ENCODE data around the gene CACNA2D3.

Gene CACNA2D3

DNA sequence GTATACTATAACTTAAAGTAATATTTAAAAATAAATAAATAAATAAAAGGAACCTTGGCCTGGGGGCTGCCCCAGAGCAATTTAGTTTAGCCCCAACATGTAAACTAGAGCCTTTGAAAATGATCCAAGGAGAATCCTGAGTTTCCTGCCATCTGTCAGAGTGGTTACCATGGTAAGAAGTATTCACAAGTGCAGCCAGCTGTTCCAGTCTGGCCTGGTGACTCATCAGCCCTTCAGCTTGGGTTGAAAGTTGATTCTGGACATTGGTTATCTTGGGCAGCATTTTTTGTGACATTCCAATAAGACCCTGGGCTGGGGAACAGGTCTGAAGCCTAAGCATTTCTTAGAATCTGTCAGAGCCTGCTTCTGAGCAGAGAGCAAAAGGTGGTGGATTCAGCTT, 878.2 kb downstream of the CACNA2D3 start:
- no peak for DNase-seq (ENCODE audit: low read depth in 3 of 3)

DNA sequence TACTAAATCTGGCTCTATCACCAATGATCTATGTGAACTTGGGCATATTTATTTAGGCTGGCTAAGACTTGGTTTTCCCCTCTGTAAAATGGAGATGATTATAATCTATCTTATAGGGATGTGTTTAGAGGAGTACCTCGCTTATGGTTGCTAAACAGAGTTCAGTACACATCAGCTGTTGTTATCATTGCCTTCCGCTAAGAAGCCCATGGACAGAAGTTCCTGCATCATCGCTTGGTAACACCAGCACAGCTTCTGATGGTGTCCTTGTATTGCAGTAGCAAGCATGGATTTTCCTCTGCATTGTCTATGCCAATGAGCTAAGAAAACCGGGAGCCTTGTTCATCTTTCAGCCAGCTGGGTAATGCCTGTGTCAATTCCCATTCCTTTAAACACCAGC, 878.6 kb downstream of the CACNA2D3 start:
- DNase-seq (ENCODE audit: low read depth in 3 of 3) = no peak

DNA sequence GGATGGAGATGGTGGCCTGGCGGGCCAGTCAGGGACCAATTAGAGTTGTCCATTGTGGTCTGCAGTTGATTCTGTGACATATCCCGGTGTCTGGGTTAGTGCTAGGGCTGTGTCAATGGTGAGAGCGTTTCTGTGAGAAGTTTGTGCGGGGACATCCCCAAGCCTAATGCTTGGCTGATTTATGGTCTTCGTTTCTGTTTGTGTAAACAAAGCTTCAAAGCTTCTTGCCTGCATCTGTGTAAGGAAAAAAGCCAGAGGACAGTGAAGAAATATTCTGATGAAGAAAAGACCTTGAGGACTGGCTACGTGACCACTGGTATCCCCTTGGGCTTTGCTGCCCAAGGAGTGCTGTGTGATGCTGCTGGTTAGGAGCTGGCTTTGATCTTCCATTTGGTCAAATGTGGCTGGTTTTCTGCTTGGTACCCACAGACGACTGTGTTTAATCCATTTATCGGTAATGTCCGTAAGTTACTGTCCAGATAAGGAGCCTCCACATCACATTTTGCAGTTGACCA, 880.1 kb downstream of the CACNA2D3 start:
- DNase-seq (ENCODE audit: low read depth in 3 of 3) = no peak

DNA sequence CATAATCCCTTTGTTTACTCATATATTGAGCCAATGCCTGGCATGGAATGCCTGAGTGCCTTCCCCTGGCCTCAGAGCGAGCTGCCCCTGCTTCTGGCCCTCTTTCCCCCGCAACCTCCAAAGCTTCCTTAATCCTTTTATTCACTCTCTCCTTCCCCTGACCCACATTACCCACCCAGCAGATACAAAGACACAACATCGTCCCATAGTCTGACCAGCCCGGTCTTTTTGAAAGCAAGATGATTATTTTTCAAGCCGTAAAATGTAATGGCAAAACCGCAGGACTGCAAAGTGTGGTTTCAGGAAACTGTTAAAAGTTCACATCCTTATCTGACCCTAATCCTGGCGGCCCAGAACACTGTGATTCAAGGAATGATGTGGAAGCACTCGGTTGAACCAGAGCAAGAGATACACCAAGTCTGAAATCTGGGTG, 883.9 kb downstream of the CACNA2D3 start:
- no peak for DNase-seq (ENCODE audit: low read depth in 3 of 3)

DNA sequence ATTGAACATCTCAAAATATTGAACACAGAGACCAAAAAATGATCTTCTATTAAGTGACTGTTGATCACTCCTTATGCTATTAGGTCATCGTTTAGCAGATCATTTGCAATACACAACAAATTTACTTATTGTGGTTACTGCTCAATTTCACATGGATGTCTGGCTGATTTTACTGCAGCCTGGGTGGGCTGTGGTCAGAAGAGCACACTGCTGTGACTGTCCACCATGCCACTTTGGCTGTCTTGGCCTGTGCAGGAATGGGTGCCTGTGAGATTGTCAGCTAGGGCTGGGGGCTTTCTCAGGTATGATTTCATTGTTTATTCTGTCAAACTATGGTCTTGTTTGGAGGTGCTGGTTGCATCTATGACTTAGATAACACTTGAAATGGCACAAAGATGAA, 885.6 kb downstream of the CACNA2D3 start:
- DNase-seq (ENCODE audit: low read depth in 3 of 3) = no peak

DNA sequence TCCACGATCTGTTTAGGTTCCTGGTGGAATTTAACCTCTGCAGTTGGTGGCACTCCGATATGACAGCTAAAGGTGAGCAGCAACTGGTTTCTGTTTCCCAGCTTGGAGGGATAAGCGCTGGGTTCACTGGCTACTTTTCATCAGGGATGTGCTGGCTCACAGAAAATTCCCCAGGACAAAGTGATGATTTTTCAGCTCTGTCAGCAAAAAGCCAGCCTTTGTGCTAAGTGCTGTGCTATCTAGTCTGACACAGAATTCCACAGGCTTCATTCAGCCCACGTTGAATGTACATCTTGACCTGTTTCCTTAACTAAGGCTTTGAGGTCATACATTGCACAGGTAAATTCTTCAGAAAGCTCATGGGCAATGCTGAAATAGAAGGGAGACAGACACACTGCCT, 887.0 kb downstream of the CACNA2D3 start:
- no peak for DNase-seq (ENCODE audit: low read depth in 3 of 3)

DNA sequence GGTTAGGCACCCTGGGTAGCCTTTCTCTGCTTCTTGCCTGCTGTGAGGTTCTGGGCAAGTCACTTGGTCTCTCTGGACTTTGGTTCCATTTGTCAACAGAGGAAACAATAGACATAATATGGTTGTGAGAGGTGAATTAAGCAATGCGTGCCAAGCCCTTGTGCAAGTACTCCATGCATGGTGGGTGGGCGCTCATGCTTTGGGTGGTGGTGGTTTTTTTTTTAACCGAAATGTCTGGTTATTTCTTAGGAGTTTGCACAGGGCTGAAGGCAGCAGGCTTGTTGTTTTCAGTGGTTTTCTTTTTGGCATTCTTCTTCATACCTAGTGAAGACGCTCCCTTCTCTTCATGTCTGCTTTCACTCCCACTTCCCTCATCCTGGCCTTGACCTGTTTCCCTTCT, 889.7 kb downstream of the CACNA2D3 start:
- DNase-seq (ENCODE audit: low read depth in 3 of 3) = no peak

DNA sequence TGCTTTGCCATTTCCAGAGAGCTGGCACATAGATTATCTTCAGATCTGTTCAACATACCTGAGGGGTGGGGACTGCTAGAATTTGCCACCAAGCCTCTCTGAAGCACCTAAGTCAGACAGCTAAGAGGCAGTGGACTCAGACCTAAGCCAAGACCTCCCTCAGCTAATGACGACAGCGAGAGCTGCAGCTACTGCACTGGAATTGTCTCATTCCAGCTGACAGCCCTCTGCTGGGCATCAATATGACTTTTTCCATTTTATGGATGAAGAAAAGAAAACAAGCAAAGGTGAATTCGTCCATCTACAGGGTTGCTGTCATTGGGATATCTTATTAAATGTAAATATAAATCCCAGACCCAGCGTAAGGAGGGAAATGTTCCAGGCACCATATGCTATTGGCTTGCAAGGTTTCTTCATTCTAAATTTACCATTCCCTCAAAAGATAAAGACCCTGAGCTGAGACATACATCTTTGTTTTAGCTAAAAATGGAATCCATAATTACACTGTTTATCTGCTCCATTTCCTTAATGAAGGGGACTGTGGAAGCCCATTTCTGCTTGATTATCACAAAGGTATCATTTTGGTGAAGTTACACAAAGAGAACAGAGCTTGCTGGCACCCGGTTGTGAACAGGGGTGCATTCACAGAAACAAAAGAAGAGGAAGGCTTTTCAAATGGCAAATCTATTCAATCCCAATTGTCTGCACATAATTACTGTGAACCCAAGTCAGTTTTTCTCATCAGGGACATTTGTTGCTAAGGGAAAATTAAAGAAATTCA, 891.0 kb downstream of the CACNA2D3 start:
- no peak for DNase-seq (ENCODE audit: low read depth in 3 of 3)

DNA sequence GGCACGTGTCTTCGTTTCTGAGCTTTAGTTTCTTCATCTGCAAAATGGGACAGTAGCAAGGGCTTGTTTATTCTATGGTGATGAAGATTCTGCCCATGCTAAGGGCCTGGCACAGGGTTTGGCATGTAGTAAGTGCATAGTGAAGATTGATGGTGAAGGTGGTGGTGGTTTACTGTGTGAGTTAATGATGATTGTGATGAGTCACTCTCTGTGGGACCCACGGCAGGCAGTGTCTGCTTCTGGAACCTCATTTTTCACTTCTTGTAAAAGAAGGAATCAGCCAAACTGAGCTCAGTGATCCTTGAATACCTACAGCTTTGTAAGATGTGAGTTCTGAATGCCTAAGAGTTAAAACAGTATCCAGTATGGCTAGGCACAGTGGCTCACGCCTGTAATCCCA, 891.7 kb downstream of the CACNA2D3 start:
- DNase-seq (ENCODE audit: low read depth in 3 of 3) = no peak

DNA sequence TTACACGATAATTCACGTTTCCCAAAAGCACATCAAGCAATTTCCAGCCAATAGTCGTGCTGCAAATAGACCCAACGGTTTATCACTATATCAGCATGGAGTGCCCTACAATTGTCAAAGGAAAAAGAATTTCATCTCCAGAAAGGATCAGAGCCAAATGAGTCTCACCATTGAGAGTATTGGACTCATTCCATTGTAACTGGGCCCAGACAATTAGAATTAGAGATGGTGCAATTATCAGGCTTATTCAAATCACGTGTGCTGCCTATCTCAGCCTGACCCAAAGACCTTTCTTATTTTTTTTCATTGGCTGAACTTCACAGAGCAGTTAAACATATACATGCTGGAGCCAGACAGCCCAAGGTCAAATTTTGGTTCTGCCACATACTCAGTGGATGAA, 892.6 kb downstream of the CACNA2D3 start:
- no peak for DNase-seq (ENCODE audit: low read depth in 3 of 3)

DNA sequence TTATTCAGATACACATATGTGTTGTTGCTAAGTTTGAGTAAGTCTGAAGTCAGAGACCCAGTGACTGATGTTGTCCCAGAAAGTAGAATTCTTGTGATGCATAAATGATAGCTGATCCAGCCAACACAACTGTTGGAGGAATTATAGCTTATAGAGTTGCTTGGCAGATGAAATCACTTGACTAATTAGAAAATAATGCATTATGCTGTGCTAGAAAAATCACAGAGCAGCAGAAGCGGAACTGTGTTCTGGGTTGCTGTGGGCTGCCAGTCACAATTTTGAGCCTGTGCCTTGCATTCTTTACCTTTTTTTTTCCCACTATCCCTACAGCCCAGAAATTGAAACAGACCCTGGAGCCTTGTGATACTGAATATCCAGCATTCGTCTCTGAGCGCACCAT, 895.5 kb downstream of the CACNA2D3 start:
- DNase-seq (ENCODE audit: low read depth in 3 of 3) = no peak

DNA sequence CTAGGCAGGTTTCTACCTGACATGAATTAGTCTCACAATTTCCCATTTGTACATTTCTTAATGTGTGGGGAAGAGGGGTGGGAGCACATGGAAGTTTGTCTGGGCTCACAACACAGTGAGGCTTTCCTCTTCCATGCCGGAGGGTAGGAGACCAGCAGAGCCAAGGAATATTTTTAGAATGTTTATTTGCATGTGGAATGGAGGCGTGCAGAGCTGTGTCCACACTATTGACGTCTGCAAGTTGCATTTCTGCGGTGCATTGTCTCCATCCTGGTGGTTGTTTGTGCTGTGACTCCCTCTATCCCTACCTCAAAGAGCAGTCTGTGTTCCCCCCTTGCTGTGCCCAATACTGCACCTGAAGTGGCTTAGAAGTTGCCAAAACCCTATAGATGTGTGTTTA, 908.6 kb downstream of the CACNA2D3 start:
- DNase-seq (ENCODE audit: low read depth in 3 of 3) = no peak

DNA sequence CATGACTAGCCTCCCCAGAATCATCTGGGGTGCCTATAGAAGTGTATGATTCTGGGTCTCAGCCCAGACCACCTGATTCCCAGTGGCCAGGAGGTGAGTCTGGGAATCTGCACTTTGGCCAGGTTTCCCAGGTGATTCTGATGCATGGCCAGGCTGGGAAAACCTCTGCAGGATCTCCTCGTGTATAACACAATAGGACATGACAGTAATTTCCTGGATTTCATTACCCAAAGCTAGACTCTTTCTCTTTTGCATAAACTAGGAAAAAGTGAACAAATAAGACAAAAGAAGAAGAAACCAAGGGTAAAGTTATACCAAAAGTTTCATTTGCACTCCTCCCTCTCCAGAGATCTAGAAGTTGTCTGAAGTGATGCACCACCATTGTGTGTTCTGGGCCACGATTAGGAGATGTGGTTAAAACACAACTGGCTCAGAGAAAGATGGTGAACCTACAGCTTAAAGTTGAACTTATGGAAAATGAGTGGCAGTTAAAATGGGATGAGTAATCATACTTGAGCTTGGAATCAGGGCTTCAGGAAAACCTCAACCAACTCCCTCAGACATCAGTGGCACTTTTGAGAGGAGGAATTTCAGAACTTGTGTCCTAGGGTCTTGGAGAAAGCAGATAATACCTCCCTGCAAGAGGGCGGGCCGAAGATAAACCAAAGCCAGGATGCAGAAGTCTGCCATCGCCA, 914.7 kb downstream of the CACNA2D3 start:
- DNase-seq (ENCODE audit: low read depth in 3 of 3) = no peak

DNA sequence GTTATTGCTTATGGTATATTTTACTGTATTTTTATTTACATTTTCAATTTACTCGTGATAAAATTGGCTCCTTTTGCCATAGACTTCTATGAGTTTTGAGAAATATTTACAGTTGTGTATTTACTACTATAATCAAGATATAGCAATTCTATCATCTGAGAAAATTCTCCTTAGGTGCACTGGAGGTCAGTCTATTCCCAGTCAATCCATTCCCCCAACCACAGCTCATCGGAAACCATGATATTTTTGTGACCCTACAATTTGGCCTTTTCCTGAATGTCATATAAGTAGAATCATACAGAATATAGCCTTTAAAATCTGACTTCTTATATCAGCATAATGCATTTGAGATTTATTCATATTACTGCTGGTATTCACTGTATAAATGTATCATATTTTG, 920.2 kb downstream of the CACNA2D3 start:
- no peak for DNase-seq (ENCODE audit: low read depth in 3 of 3)

DNA sequence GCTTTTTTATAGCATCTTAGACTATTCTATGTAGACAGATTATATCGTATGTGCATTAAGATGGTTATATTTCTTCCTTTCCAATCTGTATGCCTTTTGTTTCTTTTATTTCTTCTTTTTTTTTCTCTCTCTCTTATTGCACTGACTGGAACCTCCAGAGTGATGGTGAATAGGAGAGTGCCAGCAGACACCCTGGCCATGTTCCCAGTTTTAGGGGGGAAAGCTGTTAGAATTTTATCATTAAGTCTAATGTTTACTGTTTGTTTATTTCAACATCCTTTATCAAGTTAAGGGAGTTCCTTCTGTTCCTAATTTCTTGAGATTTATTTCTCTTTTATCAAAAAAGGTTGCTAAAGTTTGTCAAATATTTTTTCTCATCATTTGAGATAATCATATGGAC, 922.1 kb downstream of the CACNA2D3 start:
- no peak for DNase-seq (ENCODE audit: low read depth in 3 of 3)

DNA sequence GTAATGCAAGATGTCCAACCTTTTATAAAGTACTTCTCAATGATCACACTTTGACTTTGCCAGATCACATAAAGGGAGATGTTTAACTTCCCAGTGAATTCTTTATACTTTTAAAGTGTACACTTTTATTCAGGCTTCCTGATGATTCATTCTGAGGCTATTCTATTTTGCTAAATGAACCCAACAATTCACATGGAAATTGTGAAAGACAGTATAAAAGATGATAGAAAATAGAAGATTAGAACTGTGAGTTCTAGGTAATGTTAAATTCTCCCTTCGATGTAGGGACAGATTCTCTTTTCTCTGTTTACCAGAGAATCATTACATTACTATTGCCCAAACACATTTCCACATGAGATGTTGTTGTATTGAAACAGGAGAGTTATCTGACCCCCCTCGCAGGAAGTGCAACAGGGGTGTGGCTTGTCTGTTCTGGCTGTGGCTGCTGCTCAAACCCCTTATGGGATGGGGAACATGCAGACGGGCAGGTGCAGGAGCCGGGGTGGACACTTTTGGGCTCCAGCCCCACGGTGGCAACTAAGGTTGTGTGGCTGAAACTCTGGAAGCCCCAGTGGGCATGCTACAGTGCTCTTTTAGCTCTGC, 936.8 kb downstream of the CACNA2D3 start:
- DNase-seq (ENCODE audit: low read depth in 3 of 3) = no peak

DNA sequence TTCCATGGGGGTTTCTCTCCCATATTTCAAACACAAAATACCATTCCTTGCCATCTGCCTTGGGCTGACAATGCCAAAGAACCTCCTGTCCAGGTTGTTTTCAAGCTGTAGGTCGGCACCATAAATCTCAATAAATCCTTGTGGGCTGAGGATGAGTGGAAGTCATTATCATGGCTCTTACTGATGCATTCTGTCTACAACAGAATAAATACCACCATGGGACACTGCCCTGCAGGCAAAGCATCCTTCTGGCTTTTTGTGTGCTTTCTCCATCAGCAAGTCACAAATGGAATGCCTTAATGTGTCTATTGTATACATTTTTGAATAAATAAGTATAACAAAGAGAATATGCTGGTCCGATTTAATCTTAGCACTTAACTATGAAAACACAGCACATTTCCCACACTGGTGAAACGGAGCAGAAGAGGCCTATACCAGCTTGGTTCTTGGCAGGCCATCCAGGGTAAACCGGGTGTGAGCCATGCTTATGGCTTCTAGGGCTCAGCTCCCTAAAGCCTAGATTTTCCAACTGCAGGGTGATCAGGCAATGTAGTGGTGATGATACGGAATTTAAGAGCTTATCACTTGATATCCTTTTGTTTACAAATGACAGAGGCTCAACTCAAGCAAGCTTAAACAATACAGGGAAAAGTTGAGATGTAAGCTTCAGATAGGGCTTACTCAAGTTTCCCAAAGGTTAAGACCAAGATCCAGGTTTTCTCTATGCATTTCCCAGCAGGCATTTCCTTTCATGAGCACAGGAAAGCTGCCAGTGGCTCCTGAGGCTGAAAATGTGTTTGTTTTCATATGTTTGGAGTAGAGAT, 938.8 kb downstream of the CACNA2D3 start:
- DNase-seq (ENCODE audit: low read depth in 3 of 3) = no peak

DNA sequence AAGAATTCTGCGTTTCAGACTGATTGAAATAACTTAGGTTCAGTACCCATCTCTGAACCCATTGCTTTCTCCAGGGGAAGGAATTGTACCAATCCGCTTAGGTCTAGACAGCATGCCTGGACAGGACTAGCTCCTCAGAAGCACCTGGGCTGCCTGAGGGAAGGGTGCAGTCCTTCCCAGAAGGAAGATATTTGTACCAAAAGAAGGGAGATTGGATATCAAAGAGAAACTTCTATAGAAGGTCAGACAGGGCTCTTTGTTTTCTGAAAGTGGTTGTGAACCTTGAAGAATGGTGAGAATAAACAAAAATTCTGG, 939.3 kb downstream of the CACNA2D3 start:
- no peak for DNase-seq (ENCODE audit: low read depth in 3 of 3)

DNA sequence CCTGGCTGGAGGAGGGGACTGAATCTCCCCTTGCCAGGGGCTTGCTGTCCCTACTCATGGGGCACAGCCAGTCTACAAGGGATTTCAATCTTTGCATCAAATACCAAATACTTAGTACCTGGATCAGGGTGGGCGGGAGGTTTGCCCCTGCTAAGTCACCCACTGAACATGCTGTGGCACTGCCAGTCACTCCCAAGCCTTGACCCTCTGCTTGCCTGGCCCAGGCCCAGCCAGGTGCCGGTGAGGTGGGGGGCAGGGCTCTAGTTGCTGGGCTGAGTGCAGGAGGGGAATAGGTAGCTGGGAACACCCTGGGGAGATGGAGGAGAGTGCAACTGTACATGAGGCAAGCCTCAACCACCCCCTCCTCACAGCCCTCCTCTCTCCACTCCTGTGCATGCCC, 941.8 kb downstream of the CACNA2D3 start:
- DNase-seq (ENCODE audit: low read depth in 3 of 3) = no peak

DNA sequence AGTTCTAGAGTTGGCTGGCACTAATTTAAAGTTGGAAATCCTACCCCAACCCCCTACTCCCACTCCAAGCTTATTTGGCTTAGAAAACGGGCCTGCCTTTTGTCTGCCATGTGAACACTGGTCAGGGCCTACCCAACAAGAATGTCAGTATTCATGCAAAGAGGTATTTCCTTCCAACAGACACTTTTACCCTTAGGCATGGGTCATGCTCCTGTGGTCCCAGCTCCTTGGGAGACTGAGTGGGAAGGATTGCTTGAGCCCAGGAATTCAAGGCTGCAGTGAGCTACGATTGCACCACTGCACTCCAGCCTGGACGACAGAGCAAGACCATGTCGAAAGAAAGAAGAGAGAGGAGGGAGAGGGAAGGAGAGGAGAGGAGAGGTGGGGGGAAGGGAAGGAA, 943.0 kb downstream of the CACNA2D3 start:
- no peak for DNase-seq (ENCODE audit: low read depth in 3 of 3)

DNA sequence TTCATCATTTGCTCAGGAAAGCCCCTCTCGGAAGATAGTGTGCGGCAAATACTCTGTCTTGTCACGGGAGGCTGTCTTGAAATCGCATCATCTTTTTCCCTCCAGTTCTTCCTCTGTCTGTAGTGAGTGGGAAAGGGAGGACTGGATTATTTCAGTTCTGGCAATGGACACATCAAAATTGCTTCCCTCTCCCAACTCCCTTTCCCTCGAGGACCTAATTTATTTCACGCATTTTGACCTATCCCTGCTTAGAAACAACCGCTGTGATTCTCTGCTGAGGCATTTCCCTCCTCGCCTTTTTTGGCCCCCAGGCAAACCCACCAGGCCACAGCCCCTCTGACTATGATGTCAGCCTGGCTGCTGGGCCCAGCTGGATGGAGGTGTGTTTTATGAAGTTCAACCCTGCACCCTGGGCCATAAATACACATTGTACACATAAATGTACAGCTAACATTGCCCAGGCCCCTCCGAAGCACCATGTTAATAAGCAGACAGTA, 944.2 kb downstream of the CACNA2D3 start:
- DNase-seq (ENCODE audit: low read depth in 3 of 3) = no peak

DNA sequence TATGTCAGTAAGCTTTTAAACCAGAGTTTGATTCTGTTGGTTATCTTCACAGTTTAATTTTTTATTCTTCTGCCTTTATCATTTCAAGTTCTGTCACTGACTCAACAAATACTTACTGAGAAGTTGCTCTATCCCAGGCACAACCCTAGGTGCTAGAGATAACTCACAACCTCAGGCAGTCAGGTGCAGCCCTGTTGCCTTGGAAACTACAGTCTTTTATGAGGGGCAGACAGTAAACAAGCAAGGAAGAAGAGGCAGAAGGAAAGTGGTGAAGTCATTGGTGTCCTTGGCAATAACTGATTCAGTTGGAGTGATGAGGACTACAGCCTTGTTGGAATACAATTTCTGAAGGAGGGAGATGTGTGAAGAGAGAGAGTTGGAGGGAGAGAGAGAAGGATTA, 947.6 kb downstream of the CACNA2D3 start:
- no peak for DNase-seq (ENCODE audit: low read depth in 3 of 3)
